SJSA1 (cell line): Measurements from ENCODE around the gene SEC14L3. TPM values are rescaled to one million over a fixed set of nuclear protein-coding genes. Genes with fewer than 3 reads are reported as not detected.
"Not testable (repeated sequence)": the region's sequence is repeated elsewhere in the genome, so short reads cannot be mapped to it uniquely, and the experiment has no call there.

Source experiments
- DNase-seq, 2 experiments: peaks; one replicate each; pipeline ENCODE4 v3.0.0-alpha.2; 2015 to 2020; ENCODE audit warnings: low spot score in 2 of 2, low read depth in 1 of 2
- H3K27ac ChIP-seq: fragments of 250-450 bp; sonication (Bioruptor Pico); 2 replicates; pipeline ENCODE4 v1.5.1; 2020; ENCODE audit warnings: mild to moderate bottlenecking, moderate library complexity
- H3K27me3 ChIP-seq: fragments of 250-450 bp; sonication (Bioruptor Pico); replicated peaks from 2 replicates; pipeline ENCODE4 v1.5.1; 2020; ENCODE audit warnings: mild to moderate bottlenecking, moderate library complexity
- H3K36me3 ChIP-seq: fragments of 250-450 bp; sonication (Bioruptor Pico); 2 replicates; pipeline ENCODE4 v1.5.1; 2020; ENCODE audit warnings: mild to moderate bottlenecking
- H3K4me1 ChIP-seq: fragments of 250-450 bp; sonication (Bioruptor Pico); replicated peaks from 2 replicates; pipeline ENCODE4 v1.6.1; 2021; ENCODE audit warnings: mild to moderate bottlenecking
- H3K4me3 ChIP-seq: fragments of 250-450 bp; sonication (Bioruptor Pico); 2 replicates; pipeline ENCODE4 v1.5.1; 2020; ENCODE audit warnings: mild to moderate bottlenecking
- H3K9me3 ChIP-seq: fragments of 250-450 bp; sonication (Bioruptor Pico); replicated peaks from 2 replicates; pipeline ENCODE4 v1.5.1; 2020; ENCODE audit warnings: mild to moderate bottlenecking
- total RNA-seq: library from RNA; depleted of rRNA; stranded (reverse); fragments of >200 nt; shearing (Covaris generic); gene quantifications from 2 replicates; pipeline ENCODE4 v1.2.3, GENCODE V29; 2014

SEC14L3 gene
- total RNA-seq, 1 experiment from 2014 or later, result not detected

- not testable (repeated sequence) for H3K27me3 ChIP-seq, DNase-seq
Measured at GRCh38 chr22:30451488-30451887, 20.3 kb downstream of the SEC14L3 start.

GRCh38 chr22:30447656-30448055 is 24.2 kb downstream of the SEC14L3 start:
- no peaks in the 10 kb centered on the region for H3K36me3 ChIP-seq
- no peak overlapping the region for H3K4me3 ChIP-seq
- peaks cover 5% of the 10 kb centered on the region for H3K4me1 ChIP-seq
- no peaks in the 10 kb centered on the region for H3K9me3 ChIP-seq
- no peak for DNase-seq
- H3K27me3 ChIP-seq, result peaks cover 6% of the 10 kb centered on the region; the same call in 1 of the 2 replicates
- H3K27ac ChIP-seq, result no peak overlapping the region

More at GRCh38 chr22:30451488-30451887, 20.3 kb downstream of the SEC14L3 start:
- not testable (repeated sequence) for H3K27ac ChIP-seq, H3K36me3 ChIP-seq, H3K9me3 ChIP-seq, H3K4me1 ChIP-seq, H3K4me3 ChIP-seq

- no peaks in the 10 kb centered on the region for H3K36me3 ChIP-seq
- no peaks in the 10 kb centered on the region for H3K9me3 ChIP-seq
- H3K27ac ChIP-seq, result no peak overlapping the region
- H3K4me3 ChIP-seq, result no peak overlapping the region
- DNase-seq, result no peak
- H3K27me3 ChIP-seq, result no peaks in the 10 kb centered on the region; the same call in 1 of the 2 replicates
- H3K4me1 ChIP-seq, result peaks cover 11% of the 10 kb centered on the region
Measured at GRCh38 chr22:30445438-30446145, 26.2 kb downstream of the SEC14L3 start.

GRCh38 chr22:30444632-30445437 is 27.0 kb downstream of the SEC14L3 start:
- Histone ChIP-seq H3K4me1 (peaks cover 11% of the 10 kb centered on the region), H3K4me3 (no peak overlapping the region), H3K9me3 (no peaks in the 10 kb centered on the region), H3K36me3 (no peaks in the 10 kb centered on the region), H3K27ac (no peak overlapping the region), H3K27me3 (no peaks in the 10 kb centered on the region; the same call in 1 of the 2 replicates)
- DNase-seq, result peak in 1 of 2 experiments; percentile 39

GRCh38 chr22:30441088-30441487 is 30.7 kb downstream of the SEC14L3 start:
- Histone ChIP-seq H3K36me3 (no peaks in the 10 kb centered on the region), H3K4me1 (peaks cover 11% of the 10 kb centered on the region), H3K9me3 (no peaks in the 10 kb centered on the region), H3K27ac (no peak overlapping the region), H3K27me3 (no peaks in the 10 kb centered on the region; the same call in 1 of the 2 replicates), H3K4me3 (no peak overlapping the region)
- DNase-seq, result no peak

GRCh38 chr22:30439836-30440235 is 32.0 kb downstream of the SEC14L3 start:
- Histone ChIP-seq H3K4me1 (peaks cover 14% of the 10 kb centered on the region), H3K4me3 (no peak overlapping the region), H3K9me3 (no peaks in the 10 kb centered on the region), H3K27me3 (no peaks in the 10 kb centered on the region), H3K27ac (no peak overlapping the region), H3K36me3 (no peaks in the 10 kb centered on the region)
- DNase-seq, result no peak

- Histone ChIP-seq H3K9me3 (no peaks in the 10 kb centered on the region), H3K4me1 (peaks cover 14% of the 10 kb centered on the region), H3K36me3 (no peaks in the 10 kb centered on the region), H3K27ac (no peak overlapping the region), H3K4me3 (no peak overlapping the region), H3K27me3 (no peaks in the 10 kb centered on the region)
- DNase-seq, result no peak
Measured at GRCh38 chr22:30439226-30439625, 32.6 kb downstream of the SEC14L3 start.

GRCh38 chr22:30438559-30438958 is 33.3 kb downstream of the SEC14L3 start:
- DNase-seq, result no peak
- no peak overlapping the region for H3K27ac ChIP-seq
- H3K4me3 ChIP-seq, result no peak overlapping the region
- H3K4me1 ChIP-seq, result peaks cover 14% of the 10 kb centered on the region
- H3K27me3 ChIP-seq, result no peaks in the 10 kb centered on the region
- H3K36me3 ChIP-seq, result no peaks in the 10 kb centered on the region
- H3K9me3 ChIP-seq, result no peaks in the 10 kb centered on the region

GRCh38 chr22:30436196-30436595 is 35.6 kb downstream of the SEC14L3 start:
- Histone ChIP-seq H3K9me3 (no peaks in the 10 kb centered on the region), H3K4me1 (peaks cover 3% of the 10 kb centered on the region; the same call in 1 of the 2 replicates), H3K36me3 (no peaks in the 10 kb centered on the region), H3K4me3 (no peak overlapping the region), H3K27me3 (no peaks in the 10 kb centered on the region), H3K27ac (no peak overlapping the region)
- no peak for DNase-seq

GRCh38 chr22:30435674-30436126 is 36.1 kb downstream of the SEC14L3 start:
- no peak overlapping the region for H3K27ac ChIP-seq
- H3K4me1 ChIP-seq, result peaks cover 3% of the 10 kb centered on the region; the same call in 1 of the 2 replicates
- no peak overlapping the region for H3K4me3 ChIP-seq
- H3K9me3 ChIP-seq, result no peaks in the 10 kb centered on the region
- no peaks in the 10 kb centered on the region for H3K27me3 ChIP-seq
- H3K36me3 ChIP-seq, result no peaks in the 10 kb centered on the region
- no peak for DNase-seq

- H3K27ac ChIP-seq, result no peak overlapping the region
- H3K36me3 ChIP-seq, result no peaks in the 10 kb centered on the region
- DNase-seq, result no peak
- H3K4me1 ChIP-seq, result peaks cover 3% of the 10 kb centered on the region; the same call in 1 of the 2 replicates
- H3K9me3 ChIP-seq, result no peaks in the 10 kb centered on the region
- H3K27me3 ChIP-seq, result no peaks in the 10 kb centered on the region
- H3K4me3 ChIP-seq, result no peak overlapping the region
Measured at GRCh38 chr22:30434843-30435242, 37.0 kb downstream of the SEC14L3 start.

- no peak overlapping the region for H3K4me3 ChIP-seq
- no peak for DNase-seq
- no peaks in the 10 kb centered on the region for H3K9me3 ChIP-seq
- no peaks in the 10 kb centered on the region for H3K27me3 ChIP-seq
- peaks cover 3% of the 10 kb centered on the region; the same call in 1 of the 2 replicates for H3K4me1 ChIP-seq
- no peaks in the 10 kb centered on the region for H3K36me3 ChIP-seq
- H3K27ac ChIP-seq, result no peak overlapping the region
Measured at GRCh38 chr22:30433773-30434172, 38.0 kb downstream of the SEC14L3 start.

- DNase-seq, result no peak
- no peak overlapping the region for H3K4me3 ChIP-seq
- H3K36me3 ChIP-seq, result peaks cover 3% of the 10 kb centered on the region; the same call in 1 of the 2 replicates
- H3K27me3 ChIP-seq, result no peaks in the 10 kb centered on the region
- no peak overlapping the region for H3K27ac ChIP-seq
- H3K9me3 ChIP-seq, result no peaks in the 10 kb centered on the region
- peaks cover 3% of the 10 kb centered on the region; the same call in 1 of the 2 replicates for H3K4me1 ChIP-seq
Measured at GRCh38 chr22:30433227-30433626, 38.6 kb downstream of the SEC14L3 start.

GRCh38 chr22:30432520-30432919 is 39.3 kb downstream of the SEC14L3 start:
- Histone ChIP-seq H3K9me3 (no peaks in the 10 kb centered on the region), H3K36me3 (peaks cover 3% of the 10 kb centered on the region; the same call in 1 of the 2 replicates), H3K27ac (no peak overlapping the region), H3K4me3 (no peak overlapping the region), H3K4me1 (peaks cover 3% of the 10 kb centered on the region; the same call in 1 of the 2 replicates), H3K27me3 (no peaks in the 10 kb centered on the region)
- no peak for DNase-seq
